H1 (cell line): Measurements from ENCODE around the gene NKD2. TPM values are rescaled to one million over a fixed set of nuclear protein-coding genes. Genes with fewer than 3 reads are reported as not detected.

Experiments
- CHD1 ChIP-seq: IDR thresholded peaks from 2 replicates; pipeline ENCODE4 v1.6.1; 2012; ENCODE audit warnings: low read depth, low read length, improper control_type of control experiment
- polyA plus RNA-seq, 7 experiments: library from polyadenylated mRNA; depleted of rRNA in 3 of 7; stranded (reverse) in 5 of 7; unstranded in 2 of 7; fragments of >200 nt in 5 of 7; fragments of 200-250 nt in 2 of 7; gene quantifications; 1 replicate in 5 of 7; 2 replicates in 1 of 7; 4 replicates in 1 of 7; pipeline versions ENCODE4 v1.2.1 to v1.2.3, GENCODE V29; 2011 to 2013; ENCODE audit warnings: missing spikeins in 2 of 7, mixed read lengths in 2 of 7
- total RNA-seq: library from RNA; stranded (reverse); fragmentation: NEBNext Ultra II Directional; extraction: Animal tissue kit (Norgen Biotek cat#: 25700); gene quantifications from 2 replicates; pipeline ENCODE4 v1.2.1, GENCODE V29; 2021

The NKD2 gene
- total and polyA plus RNA-seq, 2 of the 8 experiments (the other 6 are each of a cell fraction or from before 2014, with no cell fraction given) = 5.5 to 7.9 TPM

GRCh38 chr5:1039210-1039548 lies 30.6 kb downstream of the NKD2 start (continued):
- no peak for TF ChIP-seq CHD1
